Glutamatergic neuron (in vitro differentiated cells): Measurements from ENCODE around the gene GABRA4. TPM values are rescaled to one million over a fixed set of nuclear protein-coding genes. Genes with fewer than 3 reads are reported as not detected.

ENCODE experiments used
- DNase-seq: peaks from one replicate; pipeline ENCODE4 v3.0.0; 2022
- H3K27ac Mint-ChIP-seq: one replicate; pipeline ENCODE4 v1.8.0; 2020; ENCODE audit warnings: mild to moderate bottlenecking, mixed read lengths, inconsistent platforms; ENCODE audit not compliant: unreplicated experiment
- H3K27me3 Mint-ChIP-seq: one replicate; pipeline ENCODE4 v1.8.0; 2020; ENCODE audit warnings: mild to moderate bottlenecking, moderate library complexity, mixed read lengths, inconsistent platforms; ENCODE audit not compliant: unreplicated experiment
- H3K36me3 Mint-ChIP-seq: one replicate; pipeline ENCODE4 v1.8.0; 2020; ENCODE audit warnings: mild to moderate bottlenecking, mixed read lengths, inconsistent platforms; ENCODE audit not compliant: unreplicated experiment
- H3K4me1 Mint-ChIP-seq: one replicate; pipeline ENCODE4 v1.8.0; 2020; ENCODE audit warnings: mild to moderate bottlenecking, low read depth, mixed read lengths, inconsistent platforms; ENCODE audit not compliant: unreplicated experiment
- H3K4me3 Mint-ChIP-seq: one replicate; pipeline ENCODE4 v1.8.0; 2020; ENCODE audit warnings: mild to moderate bottlenecking, mixed read lengths, inconsistent platforms; ENCODE audit not compliant: unreplicated experiment
- H3K9me3 Mint-ChIP-seq: one replicate; pipeline ENCODE4 v1.8.0; 2020; ENCODE audit warnings: mild to moderate bottlenecking, moderate library complexity, mixed read lengths, inconsistent platforms; ENCODE audit not compliant: unreplicated experiment
- total RNA-seq: library from RNA; stranded (reverse); fragmentation: NEBNext Ultra II Directional; extraction: Animal tissue kit (Norgen Biotek cat#: 25700); gene quantifications from one replicate; pipeline ENCODE4 v1.2.1, GENCODE V29; 2021; ENCODE audit not compliant: unreplicated experiment
- TF ChIP-seq, protein P1 (sequence below): fragments of 200-600 bp; sonication (generic); IDR thresholded peaks from one replicate; pipeline ENCODE4 v1.5.0; 2021; ENCODE audit not compliant: partially characterized antibody, unreplicated experiment

GABRA4 gene
- total RNA-seq, 1 donor from 2014 or later, result not detected

DNA sequence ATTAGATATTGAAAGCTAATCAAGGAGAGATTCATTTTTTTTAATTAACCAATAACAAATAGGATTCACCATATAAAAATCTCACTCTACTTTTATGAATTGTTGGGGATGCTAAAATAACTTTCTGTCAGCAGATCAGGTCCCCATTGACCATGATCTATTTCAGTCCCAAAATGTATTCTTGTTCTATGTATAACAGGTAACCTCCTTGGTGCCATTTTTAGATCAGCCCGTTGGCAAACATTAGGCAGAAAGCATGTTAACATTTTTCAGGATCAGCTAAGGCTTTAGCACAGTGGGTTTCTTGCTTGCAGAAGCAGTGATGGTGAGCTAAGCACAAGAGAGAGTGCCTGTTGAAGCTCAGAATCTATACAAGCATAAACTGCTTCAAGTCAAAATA lies 43.6 kb downstream of the GABRA4 start:
- H3K4me3 Mint-ChIP-seq, result no peak overlapping the region
- no peaks in the 10 kb centered on the region for H3K36me3 Mint-ChIP-seq
- H3K4me1 Mint-ChIP-seq, result no peaks in the 10 kb centered on the region
- no peak for DNase-seq
- no peaks in the 10 kb centered on the region for H3K27me3 Mint-ChIP-seq
- no peaks in the 10 kb centered on the region for H3K9me3 Mint-ChIP-seq
- TF ChIP-seq, protein P1, sequence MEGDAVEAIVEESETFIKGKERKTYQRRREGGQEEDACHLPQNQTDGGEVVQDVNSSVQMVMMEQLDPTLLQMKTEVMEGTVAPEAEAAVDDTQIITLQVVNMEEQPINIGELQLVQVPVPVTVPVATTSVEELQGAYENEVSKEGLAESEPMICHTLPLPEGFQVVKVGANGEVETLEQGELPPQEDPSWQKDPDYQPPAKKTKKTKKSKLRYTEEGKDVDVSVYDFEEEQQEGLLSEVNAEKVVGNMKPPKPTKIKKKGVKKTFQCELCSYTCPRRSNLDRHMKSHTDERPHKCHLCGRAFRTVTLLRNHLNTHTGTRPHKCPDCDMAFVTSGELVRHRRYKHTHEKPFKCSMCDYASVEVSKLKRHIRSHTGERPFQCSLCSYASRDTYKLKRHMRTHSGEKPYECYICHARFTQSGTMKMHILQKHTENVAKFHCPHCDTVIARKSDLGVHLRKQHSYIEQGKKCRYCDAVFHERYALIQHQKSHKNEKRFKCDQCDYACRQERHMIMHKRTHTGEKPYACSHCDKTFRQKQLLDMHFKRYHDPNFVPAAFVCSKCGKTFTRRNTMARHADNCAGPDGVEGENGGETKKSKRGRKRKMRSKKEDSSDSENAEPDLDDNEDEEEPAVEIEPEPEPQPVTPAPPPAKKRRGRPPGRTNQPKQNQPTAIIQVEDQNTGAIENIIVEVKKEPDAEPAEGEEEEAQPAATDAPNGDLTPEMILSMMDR, result no peak
- H3K27ac Mint-ChIP-seq, result no peak overlapping the region

DNA sequence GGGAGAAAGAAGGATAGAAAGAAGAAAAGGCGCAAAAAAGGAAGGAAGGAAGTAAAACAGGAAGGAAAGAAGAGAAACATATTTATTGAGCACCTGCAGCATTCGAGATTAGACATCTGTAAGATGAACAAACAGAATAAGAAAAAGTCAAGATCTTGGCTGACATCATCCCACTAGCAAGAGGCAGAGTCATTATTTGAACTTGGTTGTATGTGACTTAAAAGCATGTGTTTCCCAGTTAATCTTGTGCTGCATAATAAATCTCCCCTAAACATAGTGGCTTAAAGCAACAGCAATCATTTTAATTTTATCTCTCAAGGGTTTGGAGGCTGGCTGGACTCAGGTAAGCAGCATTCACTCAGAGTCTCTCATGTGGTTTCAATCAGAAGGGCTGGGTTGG lies 45.8 kb downstream of the GABRA4 start:
- Mint-ChIP-seq H3K4me1 (no peaks in the 10 kb centered on the region), H3K36me3 (no peaks in the 10 kb centered on the region), H3K4me3 (no peak overlapping the region), H3K9me3 (no peaks in the 10 kb centered on the region), H3K27me3 (no peaks in the 10 kb centered on the region), H3K27ac (no peak overlapping the region)
- DNase-seq, result no peak
- TF ChIP-seq, protein P1, result no peak

DNA sequence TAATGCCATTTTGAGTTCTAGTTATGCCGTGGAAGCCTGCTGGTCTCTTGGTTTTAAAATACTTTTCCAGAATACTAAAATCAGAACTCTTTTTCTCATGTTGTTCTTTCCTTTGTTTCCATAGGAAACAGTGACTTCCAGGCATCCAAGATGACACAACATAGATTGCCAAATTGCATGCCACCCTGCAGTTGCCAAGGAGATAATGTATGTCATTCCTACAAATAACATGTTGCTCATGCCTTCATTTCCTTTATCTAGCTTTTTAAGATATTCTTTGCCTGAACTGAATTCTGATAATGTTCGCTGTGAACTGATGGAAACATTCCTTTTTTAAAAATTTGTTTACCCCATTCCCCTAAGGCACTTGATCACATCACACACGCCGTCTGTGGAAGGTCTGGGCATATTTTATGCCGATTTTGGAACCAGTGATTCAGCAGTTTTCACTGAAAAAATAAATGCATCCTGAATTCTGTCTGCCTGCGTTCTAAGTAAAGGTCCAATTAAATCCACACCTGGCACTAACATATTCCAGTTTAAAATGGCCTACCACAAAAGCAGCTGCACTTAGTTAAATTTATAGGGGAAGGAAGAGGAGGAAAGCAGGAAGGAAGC lies 46.4 kb downstream of the GABRA4 start:
- Mint-ChIP-seq H3K4me3 (no peak overlapping the region), H3K27ac (no peak overlapping the region), H3K4me1 (no peaks in the 10 kb centered on the region), H3K36me3 (no peaks in the 10 kb centered on the region), H3K27me3 (no peaks in the 10 kb centered on the region), H3K9me3 (no peaks in the 10 kb centered on the region)
- TF ChIP-seq, protein P1, result no peak
- no peak for DNase-seq

DNA sequence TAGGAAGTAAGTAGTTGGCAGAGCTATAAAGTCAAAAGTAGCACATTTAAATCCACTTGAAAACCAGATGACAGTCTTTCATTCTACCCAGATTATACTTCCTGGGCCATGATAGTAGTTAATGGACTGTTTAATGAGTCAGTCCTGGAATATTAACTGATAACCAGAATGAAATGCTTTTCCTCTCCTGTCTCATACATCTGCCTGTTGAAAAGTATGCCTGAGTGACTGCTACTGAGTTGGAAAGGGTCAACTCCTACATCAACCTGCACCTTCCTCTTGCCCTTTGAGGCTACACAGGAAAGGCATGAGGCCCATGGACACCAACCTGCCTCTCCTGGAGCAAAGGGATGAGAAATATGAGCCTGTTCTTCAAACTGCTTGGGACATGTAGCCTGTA lies 48.3 kb downstream of the GABRA4 start:
- Mint-ChIP-seq H3K4me1 (no peaks in the 10 kb centered on the region), H3K9me3 (no peaks in the 10 kb centered on the region), H3K36me3 (no peaks in the 10 kb centered on the region), H3K27ac (no peak overlapping the region), H3K4me3 (no peak overlapping the region), H3K27me3 (no peaks in the 10 kb centered on the region)
- no peak for DNase-seq
- TF ChIP-seq, protein P1, result no peak

DNA sequence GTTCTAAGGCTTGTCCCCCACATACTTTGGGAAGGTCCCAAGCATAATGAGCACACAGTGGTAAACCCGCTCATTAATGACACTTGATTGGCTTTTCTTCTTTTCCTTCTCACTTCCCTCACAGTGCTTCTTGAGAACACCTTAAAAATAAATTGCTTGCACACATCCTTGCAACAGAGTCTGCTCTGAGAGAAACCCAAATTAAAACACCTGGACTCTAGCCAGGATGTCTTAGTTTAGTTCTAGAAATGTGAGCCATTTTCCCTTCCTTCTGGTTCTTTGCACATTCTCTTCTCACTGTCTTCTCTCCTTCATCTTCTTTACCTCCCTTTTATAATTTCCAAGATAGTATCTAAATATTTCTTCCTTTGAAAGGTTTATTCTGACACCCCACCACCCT lies 49.0 kb downstream of the GABRA4 start:
- TF ChIP-seq, protein P1, result no peak
- Mint-ChIP-seq H3K4me3 (no peak overlapping the region), H3K4me1 (no peaks in the 10 kb centered on the region), H3K36me3 (no peaks in the 10 kb centered on the region), H3K9me3 (no peaks in the 10 kb centered on the region), H3K27me3 (no peaks in the 10 kb centered on the region), H3K27ac (no peak overlapping the region)
- DNase-seq, result no peak
